B cell (primary cell): ENCODE measurements around the gene PCGF2. TPM values are rescaled to one million over a fixed set of nuclear protein-coding genes. Genes with fewer than 3 reads are reported as not detected.
"Not testable (repeated sequence)": the region's sequence is repeated elsewhere in the genome, so short reads cannot be mapped to it uniquely, and the experiment has no call there.

ENCODE experiments used
- ATAC-seq: fragments of 200-7000 bp; cut with Tn5 transposase; one replicate; pipeline ENCODE4 v1.10.0; 2021; ENCODE audit warnings: low read depth, mild to moderate bottlenecking, moderate number of reproducible peaks, moderate library complexity
- CTCF ChIA-PET: fragments of 350-600 bp; sonication (Branson Sonifier 250); formaldehyde crosslinking; loops from one replicate; lab custom pipeline; 2021; ENCODE audit warnings: antibody characterized with exemption, inconsistent platforms; lab: Charles Lee
- POLR2A ChIA-PET: fragments of 350-600 bp; sonication (Branson Sonifier 250); formaldehyde crosslinking; loops from one replicate; lab custom pipeline; 2021; ENCODE audit warnings: antibody characterized with exemption; lab: Charles Lee
- DNase-seq: peaks from one replicate; pipeline ENCODE4 v3.0.0; 2013
- H2AFZ ChIP-seq: 2 replicates; pipeline ENCODE4 v1.6.1; 2012; ENCODE audit warnings: mild to moderate bottlenecking, low read depth, low read length; ENCODE audit not compliant: insufficient read depth, poor library complexity, severe bottlenecking
- H3K27ac ChIP-seq, 2 donors: 1 replicate in 1 of 2; 2 replicates in 1 of 2; pipeline ENCODE4 v1.5.1; 2012 to 2013; ENCODE audit warnings: low read length in 2 of 2, mild to moderate bottlenecking in 2 of 2, moderate library complexity in 1 of 2
- H3K27me3 ChIP-seq, 4 experiments: fragments of 200-600 bp in 1 of 4; sonication (generic) in 1 of 4; replicated peaks in 1 of 4; 1 replicate in 2 of 4; 2 replicates in 2 of 4; pipeline versions ENCODE4 v1.6.1 to v1.7.0; 2013 to 2016; ENCODE audit warnings: low read length in 3 of 4, mild to moderate bottlenecking in 2 of 4, mixed read lengths in 1 of 4, moderate library complexity in 1 of 4; ENCODE audit not compliant: insufficient read depth in 4 of 4, control insufficient read depth in 3 of 4; ENCODE audit errors: control extremely low read depth in 1 of 4
- H3K36me3 ChIP-seq, 2 experiments: replicated peaks in 1 of 2; 1 replicate in 1 of 2; 2 replicates in 1 of 2; pipeline versions ENCODE4 v1.6.1 to v1.7.1; 2013; ENCODE audit warnings: low read length in 1 of 2; ENCODE audit not compliant: insufficient read depth in 2 of 2, control insufficient read depth in 1 of 2; ENCODE audit errors: control extremely low read depth in 1 of 2, extremely low read depth in 1 of 2
- H3K4me1 ChIP-seq, 2 donors: fragments of 200-600 bp in 1 of 2; sonication (generic) in 1 of 2; 1 replicate in 1 of 2; 2 replicates in 1 of 2; pipeline versions ENCODE4 v1.5.1 to v1.6.1; 2013 to 2017; ENCODE audit warnings: low read length in 2 of 2; ENCODE audit not compliant: control insufficient read depth in 2 of 2, insufficient read depth in 2 of 2
- H3K4me2 ChIP-seq: replicated peaks from 2 replicates; pipeline ENCODE3; 2012; ENCODE audit warnings: mild to moderate bottlenecking, low read depth, low read length; ENCODE audit not compliant: poor library complexity, severe bottlenecking
- H3K4me3 ChIP-seq, 5 experiments: fragments of 200-600 bp in 1 of 5; sonication (generic) in 1 of 5; 1 replicate in 3 of 5; 2 replicates in 2 of 5; pipeline versions ENCODE4 v1.5.1 to v1.7.0; 2011 to 2016; ENCODE audit warnings: low read length in 4 of 5, mild to moderate bottlenecking in 4 of 5, low read depth in 2 of 5, control low read depth in 1 of 5, moderate library complexity in 1 of 5; ENCODE audit not compliant: insufficient read depth in 1 of 5; ENCODE audit errors: control extremely low read depth in 1 of 5, extremely low read depth in 1 of 5
- H3K79me2 ChIP-seq: fragments of 200-600 bp; sonication (generic); one replicate; pipeline ENCODE4 v1.6.0; 2016; ENCODE audit warnings: low read length; ENCODE audit not compliant: control insufficient read depth, insufficient read depth
- H3K9ac ChIP-seq: fragments of 200-600 bp; sonication (generic); 2 replicates; pipeline ENCODE4 v1.6.1; 2017; ENCODE audit warnings: mild to moderate bottlenecking, low read length, moderate library complexity
- H3K9me3 ChIP-seq, 3 donors: one replicate each; pipeline versions ENCODE4 v1.6.1 to v1.7.1; 2013; ENCODE audit warnings: low read length in 2 of 3; ENCODE audit not compliant: control insufficient read depth in 2 of 3, insufficient read depth in 1 of 3; ENCODE audit errors: control extremely low read depth in 1 of 3
- H4K20me1 ChIP-seq: 2 replicates; pipeline ENCODE4 v1.6.0; 2012; ENCODE audit warnings: mild to moderate bottlenecking, low read length; ENCODE audit not compliant: insufficient read depth, control insufficient read depth, poor library complexity, severe bottlenecking
- H3K27ac Mint-ChIP-seq: one replicate; pipeline ENCODE4 v1.8.0; 2021; ENCODE audit warnings: mixed read lengths
- H3K27me3 Mint-ChIP-seq: one replicate; pipeline ENCODE4 v1.8.0; 2021; ENCODE audit warnings: mixed read lengths
- H3K4me1 Mint-ChIP-seq: one replicate; pipeline ENCODE4 v1.8.0; 2021; ENCODE audit warnings: mixed read lengths
- H3K4me3 Mint-ChIP-seq: one replicate; pipeline ENCODE4 v1.8.0; 2021; ENCODE audit warnings: mixed read lengths
- H3K9me3 Mint-ChIP-seq: one replicate; pipeline ENCODE4 v1.8.0; 2022; ENCODE audit warnings: mixed read lengths; ENCODE audit not compliant: insufficient read depth
- EZH2 ChIP-seq: IDR thresholded peaks from 2 replicates; pipeline ENCODE4 v1.6.1; 2012; ENCODE audit warnings: borderline replicate concordance, low read depth, mild to moderate bottlenecking, moderate library complexity, low read length; ENCODE audit not compliant: insufficient read depth, poor library complexity, severe bottlenecking
- WGBS: methylation state at CpG from one replicate; pipeline ENCODE4 v1.1.5; 2013; ENCODE audit warnings: missing lambda C conversion rate; ENCODE audit not compliant: insufficient coverage; 5-methylcytosine and 5-hydroxymethylcytosine counted together
- intact Hi-C: fragments of 100-400 bp; cut with micrococcal nuclease; formaldehyde crosslinking; loops from one replicate; pipeline ENCODE4 v1.10.0; 2022
- polyA plus RNA-seq: library from polyadenylated mRNA; depleted of rRNA; stranded (reverse); fragments of >200 nt; gene quantifications from 2 replicates; pipeline ENCODE4 v1.2.3, GENCODE V29; 2012
- total RNA-seq, 2 donors: library from RNA; stranded (reverse); fragments of 120-200 nt in 1 of 2; gene quantifications; 1 replicate in 1 of 2; 2 replicates in 1 of 2; pipeline versions ENCODE4 v1.2.3 to v1.2.4, GENCODE V29; 2013 to 2022
- TF ChIP-seq, protein P1 (sequence below): fragments of 200-600 bp; IDR thresholded peaks from one replicate; pipeline ENCODE4 v1.8.0; 2022; ENCODE audit warnings: antibody characterized with exemption, mild to moderate bottlenecking

PCGF2 gene
- total and polyA plus RNA-seq, 2 donors (not counting 1 experiment from before 2014, with no cell fraction given), result 0.04 TPM; not detected in 1

GRCh38 chr17:38794221-38794620 lies 46.1 kb upstream of the PCGF2 start:
- TF ChIP-seq, protein P1, sequence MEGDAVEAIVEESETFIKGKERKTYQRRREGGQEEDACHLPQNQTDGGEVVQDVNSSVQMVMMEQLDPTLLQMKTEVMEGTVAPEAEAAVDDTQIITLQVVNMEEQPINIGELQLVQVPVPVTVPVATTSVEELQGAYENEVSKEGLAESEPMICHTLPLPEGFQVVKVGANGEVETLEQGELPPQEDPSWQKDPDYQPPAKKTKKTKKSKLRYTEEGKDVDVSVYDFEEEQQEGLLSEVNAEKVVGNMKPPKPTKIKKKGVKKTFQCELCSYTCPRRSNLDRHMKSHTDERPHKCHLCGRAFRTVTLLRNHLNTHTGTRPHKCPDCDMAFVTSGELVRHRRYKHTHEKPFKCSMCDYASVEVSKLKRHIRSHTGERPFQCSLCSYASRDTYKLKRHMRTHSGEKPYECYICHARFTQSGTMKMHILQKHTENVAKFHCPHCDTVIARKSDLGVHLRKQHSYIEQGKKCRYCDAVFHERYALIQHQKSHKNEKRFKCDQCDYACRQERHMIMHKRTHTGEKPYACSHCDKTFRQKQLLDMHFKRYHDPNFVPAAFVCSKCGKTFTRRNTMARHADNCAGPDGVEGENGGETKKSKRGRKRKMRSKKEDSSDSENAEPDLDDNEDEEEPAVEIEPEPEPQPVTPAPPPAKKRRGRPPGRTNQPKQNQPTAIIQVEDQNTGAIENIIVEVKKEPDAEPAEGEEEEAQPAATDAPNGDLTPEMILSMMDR, result no peak
- no peak for TF ChIP-seq EZH2

GRCh38 chr17:38791162-38791561 lies 43.0 kb upstream of the PCGF2 start:
- peaks cover 2% of the 10 kb centered on the region for H3K4me1 Mint-ChIP-seq
- WGBS, result 86% methylated on average over 4 of the region's 5 CpGs
- H3K4me2 ChIP-seq, result no peak overlapping the region
- POLR2A ChIA-PET, result no interaction called here
- peaks cover 5 to 19% of the 10 kb centered on the region in 2 experiments for H3K36me3 ChIP-seq
- H3K27me3 Mint-ChIP-seq, result no peaks in the 10 kb centered on the region
- H3K9ac ChIP-seq, result no peak overlapping the region
- peaks cover 39% of the 10 kb centered on the region for H4K20me1 ChIP-seq
- no peaks in the 10 kb centered on the region for H3K27me3 ChIP-seq
- CTCF ChIA-PET, result no interaction called here
- peaks cover 92% of the 10 kb centered on the region for H3K79me2 ChIP-seq
- H3K9me3 Mint-ChIP-seq, result no peaks in the 10 kb centered on the region
- H2AFZ ChIP-seq, result no peak overlapping the region
- ATAC-seq, result no peak
- H3K27ac ChIP-seq, result no peak overlapping the region
- H3K27ac Mint-ChIP-seq, result no peak overlapping the region
- TF ChIP-seq, protein P1, result no peak
- no peak for TF ChIP-seq EZH2
- intact Hi-C loops, result no loop called here
- DNase-seq, result no peak
- no peaks in the 10 kb centered on the region for H3K9me3 ChIP-seq
- H3K4me3 Mint-ChIP-seq, result no peak overlapping the region
- no peak overlapping the region for H3K4me3 ChIP-seq
- H3K4me1 ChIP-seq, result no peaks in the 10 kb centered on the region

More at GRCh38 chr17:38794221-38794620, 46.1 kb upstream of the PCGF2 start:
- Histone ChIP-seq H3K4me3 (no peak overlapping the region), H3K79me2 (peaks cover 99% of the 10 kb centered on the region), H3K27me3 (no peaks in the 10 kb centered on the region), H3K27ac (no peak overlapping the region), H3K36me3 (peaks cover 2 to 11% of the 10 kb centered on the region in 2 experiments), H3K9me3 (no peaks in the 10 kb centered on the region), H3K4me2 (no peak overlapping the region), H3K9ac (no peak overlapping the region), H3K4me1 (peaks cover 17 to 19% of the 10 kb centered on the region in 2 donors), H2AFZ (no peak overlapping the region), H4K20me1 (peaks cover 43% of the 10 kb centered on the region)
- ATAC-seq (no peak), DNase-seq (no peak)
- WGBS, result no CpG with 5 or more reads among the region's 5 CpGs
- intact Hi-C loops, result no loop called here
- H3K27me3 Mint-ChIP-seq, result no peaks in the 10 kb centered on the region
- no peaks in the 10 kb centered on the region for H3K9me3 Mint-ChIP-seq
- ChIA-PET POLR2A (interaction anchor here (0.7 kb wide), 2 partner anchors 36 to 47 kb away, joined by 5 read pairs; no protein-coding TSS in a partner anchor), CTCF (interaction anchor here (0.6 to 0.8 kb wide), 3 partner anchors 40 to 667 kb away, joined by 3 read pairs; partner anchors contain the start of gene CDK12)
- peaks cover 30% of the 10 kb centered on the region for H3K4me1 Mint-ChIP-seq
- no peak overlapping the region for H3K27ac Mint-ChIP-seq
- H3K4me3 Mint-ChIP-seq, result no peak overlapping the region

DNA sequence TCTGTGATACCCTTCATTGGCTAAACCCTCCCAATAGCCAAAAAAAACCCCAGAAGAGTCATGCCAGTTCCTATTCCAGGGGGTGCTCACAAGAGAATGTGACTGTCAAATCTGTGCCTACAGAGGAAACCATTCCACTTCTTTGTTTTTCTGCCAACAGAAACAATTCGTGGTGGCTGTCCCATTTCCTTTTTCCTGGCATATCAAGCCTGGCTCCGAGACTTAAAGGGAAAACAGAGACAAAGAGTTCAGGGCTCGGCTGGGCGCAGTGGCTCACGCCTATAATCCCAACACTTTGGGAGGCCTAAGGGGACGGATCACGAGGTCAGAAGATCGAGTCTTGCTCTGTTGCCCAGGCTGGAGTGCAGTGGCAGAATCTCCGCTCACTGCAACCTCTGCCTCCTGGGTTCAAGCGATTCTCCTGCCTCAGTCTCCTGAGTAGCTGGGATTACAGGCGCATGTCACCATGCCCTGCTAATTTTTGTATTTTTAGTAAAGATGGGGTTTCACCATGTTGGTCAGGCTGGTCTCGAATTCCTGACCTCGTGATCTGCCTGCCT lies 42.1 kb upstream of the PCGF2 start:
- H3K4me3 ChIP-seq, POLR2A ChIA-PET, H3K27ac Mint-ChIP-seq, H3K4me1 ChIP-seq, H3K4me3 Mint-ChIP-seq, H3K4me1 Mint-ChIP-seq, ATAC-seq, H3K9ac ChIP-seq, intact Hi-C loops, H3K27me3 Mint-ChIP-seq, H3K4me2 ChIP-seq, DNase-seq, H2AFZ ChIP-seq, H3K27me3 ChIP-seq, H3K9me3 Mint-ChIP-seq, H3K27ac ChIP-seq, CTCF ChIA-PET, H3K9me3 ChIP-seq: not testable (repeated sequence)
- H3K36me3 ChIP-seq, result peaks cover 9 to 26% of the 10 kb centered on the region in 2 experiments
- peaks cover 82% of the 10 kb centered on the region for H3K79me2 ChIP-seq
- H4K20me1 ChIP-seq, result peaks cover 37% of the 10 kb centered on the region
- 89% methylated on average over 8 of the region's 13 CpGs for WGBS
